RWPE1 (cell line): Measurements from ENCODE around the gene OSBPL1A.

Source experiments
- CTCF ChIA-PET: fragments of 350-600 bp; sonication (Branson Sonifier 250); formaldehyde crosslinking; extraction: SDS; loops from one replicate; lab custom pipeline; 2021; lab: Yijun Ruan, JAX
- POLR2A ChIA-PET: fragments of 400-600 bp; formaldehyde crosslinking; extraction: SDS; loops from one replicate; lab custom pipeline; 2020; ENCODE audit warnings: antibody characterized with exemption; ENCODE audit not compliant: low non-redundant PET; lab: Yijun Ruan, JAX
- DNase-seq: peaks from one replicate; pipeline ENCODE4 v3.0.0; 2012; ENCODE audit warnings: low spot score
- H3K27ac ChIP-seq: fragments of 450-650 bp; 2 replicates; pipeline ENCODE4 v1.5.1; 2017
- CTCF ChIP-seq: fragments of 450-650 bp; conservative IDR thresholded peaks from 2 replicates; pipeline ENCODE4 v1.5.1; 2017; ENCODE audit warnings: low read depth, mild to moderate bottlenecking

The OSBPL1A gene

GRCh38 chr18:24112464-24112863 is 285.2 kb downstream of the OSBPL1A start:
- ChIA-PET POLR2A (no interaction called here), CTCF (no interaction called here)
- TF ChIP-seq CTCF = no peak
- H3K27ac ChIP-seq = no peak overlapping the region
- DNase-seq = no peak
